ENCODE data around the gene CUEDC1. TPM values are rescaled to one million over a fixed set of nuclear protein-coding genes. Genes with fewer than 3 reads are reported as not detected.
A peak's percentile ranks its signal among the peaks of the same experiment; 100 is the strongest.

The CUEDC1 gene
- total and polyA plus RNA-seq, 2 of the 13 experiments (the other 11 are each of a cell fraction or from before 2014, with no cell fraction given) = 7.4 to 12.9 TPM

GRCh38 chr17:57916925-57917858 is 38.0 kb downstream of the CUEDC1 start (continued):
- peak; percentile 78 for TF ChIP-seq STAG1 (CRISPR knock-in tag; IDR thresholded peaks at IDR 0.05)
- TF ChIP-seq TEAD3 (CRISPR knock-in tag; optimal IDR thresholded peaks at IDR 0.05; ENCODE audit: borderline replicate concordance) = peak; percentile 51
- TF ChIP-seq GATAD2A (CRISPR knock-in tag; IDR thresholded peaks at IDR 0.05) = 0 out of 2 replicates have a peak, but pooled peaks have one; percentile 23
- no peak for TF ChIP-seq PHF8 (CRISPR knock-in tag; IDR thresholded peaks at IDR 0.05)
- 0 out of 2 replicates have a peak, but pooled peaks have one; percentile 41 for TF ChIP-seq JUN (CRISPR knock-in tag; IDR thresholded peaks at IDR 0.05)
- TF ChIP-seq SOX13 (IDR thresholded peaks at IDR 0.05) = no peak
- TF ChIP-seq SOX13 (CRISPR knock-in tag; conservative IDR thresholded peaks at IDR 0.05 in 1 of 2, IDR thresholded peaks at IDR 0.05 in 1 of 2) = peak in 1 of 2 experiments; percentile 34; a peak in 1 of 4 replicates
- TF ChIP-seq MTA1 (CRISPR knock-in tag; IDR thresholded peaks at IDR 0.05; ENCODE audit: borderline replicate concordance) = no peak
- TF ChIP-seq FOSL2 (CRISPR knock-in tag; IDR thresholded peaks at IDR 0.05) = peak; percentile 37; the same call in 1 of the 2 replicates
- TF ChIP-seq YEATS4 (CRISPR knock-in tag; IDR thresholded peaks at IDR 0.05; ENCODE audit: borderline replicate concordance) = no peak
- no peak for TF ChIP-seq ZNF558 (CRISPR knock-in tag; IDR thresholded peaks at IDR 0.05; ENCODE audit: borderline replicate concordance)
- peak; percentile 35; the same call in 1 of the 2 replicates for TF ChIP-seq ELF3 (CRISPR knock-in tag; IDR thresholded peaks at IDR 0.05)
- no peak for TF ChIP-seq SALL1 (CRISPR knock-in tag; IDR thresholded peaks at IDR 0.05)
- peak; percentile 25 to 36; a peak in 1 of 4 replicates for TF ChIP-seq HMGXB4 (CRISPR knock-in tag; IDR thresholded peaks at IDR 0.05; ENCODE audit: borderline replicate concordance in 1 of 2, low read depth in 1 of 2)
- TF ChIP-seq FOXC1 (CRISPR knock-in tag; IDR thresholded peaks at IDR 0.05; ENCODE audit: borderline replicate concordance) = no peak
- 0 out of 2 replicates have a peak, but pooled peaks have one; percentile 5 for TF ChIP-seq ZFX (CRISPR knock-in tag; IDR thresholded peaks at IDR 0.05; ENCODE audit: low read depth)
- no peak for TF ChIP-seq ZBED4 (CRISPR knock-in tag; IDR thresholded peaks at IDR 0.05; ENCODE audit: borderline replicate concordance)
- no peak for TF ChIP-seq ETS1 (CRISPR knock-in tag; IDR thresholded peaks at IDR 0.05)
- TF ChIP-seq IRF1 (CRISPR knock-in tag; IDR thresholded peaks at IDR 0.05; ENCODE audit: low read depth) = no peak
- no peak for TF ChIP-seq ARNT2 (CRISPR knock-in tag; IDR thresholded peaks at IDR 0.05; ENCODE audit: low read depth)
- no peak for TF ChIP-seq RELA (CRISPR knock-in tag; IDR thresholded peaks at IDR 0.05)
- no peak for TF ChIP-seq ZNF792 (CRISPR knock-in tag; IDR thresholded peaks at IDR 0.05)

All from HepG2 (cell line).